GM18519 (cell line): Measurements from ENCODE around the gene POLR1A.
"Not testable (repeated sequence)": the region's sequence is repeated elsewhere in the genome, so short reads cannot be mapped to it uniquely, and the experiment has no call there.

Experiments
- ATAC-seq: cut with Tn5 transposase; IDR thresholded peaks from one replicate; pipeline ENCODE4 v1.9.1; 2021; ENCODE audit warnings: mild to moderate bottlenecking, moderate library complexity; ENCODE audit not compliant: unreplicated experiment, low FRiP score

Gene POLR1A

DNA sequence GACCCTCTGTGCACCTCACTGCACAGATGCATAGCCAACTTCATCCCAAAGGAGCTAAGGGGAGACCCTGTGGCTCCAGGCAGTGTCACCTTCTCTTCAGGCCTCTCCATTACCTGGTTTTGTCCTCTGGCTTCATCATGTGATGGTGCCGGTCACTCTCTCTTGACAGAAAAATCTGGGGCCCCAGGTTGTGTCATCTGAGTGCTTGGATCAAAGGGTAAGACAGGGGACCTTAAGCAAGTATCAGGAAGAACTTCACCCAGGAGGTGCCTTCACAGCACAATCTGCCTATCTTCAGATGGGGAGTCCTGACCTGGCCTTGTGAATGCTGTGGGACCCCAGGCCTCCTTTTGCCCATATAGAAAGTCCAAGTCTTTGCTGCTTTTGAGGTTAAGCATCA is 104.4 kb downstream of the POLR1A start:
- no peak for ATAC-seq

DNA sequence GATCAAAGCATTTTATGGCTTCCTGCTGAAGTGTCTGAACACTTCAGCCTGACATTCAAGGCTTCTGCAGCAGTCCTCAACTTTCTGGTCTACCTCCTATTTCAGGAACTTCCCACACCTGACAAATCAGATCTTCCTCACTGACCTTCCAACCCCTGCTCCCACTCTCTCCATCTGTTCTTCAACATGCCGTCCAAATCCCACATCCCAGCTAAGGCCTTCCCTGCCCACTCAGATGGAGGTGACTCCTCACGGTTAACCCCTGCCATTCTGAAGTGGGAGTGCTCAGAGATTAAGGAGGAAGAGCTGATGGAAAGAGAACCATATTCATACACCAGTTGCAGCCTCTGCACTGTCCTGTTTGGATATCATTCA is 104.8 kb downstream of the POLR1A start:
- ATAC-seq: no peak

DNA sequence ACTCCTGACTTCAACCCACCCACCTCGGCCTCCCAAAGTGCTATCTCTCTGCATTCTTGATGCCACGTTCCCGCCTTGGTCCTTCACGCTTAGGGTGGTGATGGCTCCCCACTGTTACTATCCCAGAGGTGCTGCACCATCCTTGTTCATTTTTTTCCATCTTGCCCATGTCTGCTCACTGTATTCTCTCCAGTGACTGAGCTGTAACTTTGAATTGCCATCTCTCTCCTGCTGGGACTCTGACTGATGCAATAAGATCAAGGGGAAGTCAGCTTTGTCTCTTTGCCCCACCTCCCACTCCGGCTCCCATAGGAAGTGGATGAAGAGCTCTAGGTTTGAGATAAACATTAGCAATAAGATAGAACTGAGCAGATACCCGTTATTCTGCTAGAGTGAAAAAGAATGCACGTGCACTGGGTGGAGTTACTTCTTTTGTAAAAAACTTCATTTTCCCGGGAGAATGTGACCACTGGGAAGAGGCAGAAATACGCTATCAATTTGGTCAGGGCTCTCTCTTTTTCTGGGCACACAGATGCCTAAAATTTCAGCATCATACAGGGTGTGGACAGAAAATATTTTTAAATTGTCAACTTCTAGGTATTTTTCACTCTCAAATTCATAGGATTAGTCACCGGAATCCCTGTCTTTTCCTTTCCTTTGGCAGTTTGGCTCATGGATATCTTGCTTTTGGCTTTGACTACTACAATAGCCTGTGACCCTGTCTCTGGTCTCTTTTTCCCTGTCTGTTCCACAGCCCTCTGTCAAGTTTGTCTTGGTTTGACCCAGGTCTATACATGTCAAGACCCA is 105.4 kb downstream of the POLR1A start:
- ATAC-seq: no peak

DNA sequence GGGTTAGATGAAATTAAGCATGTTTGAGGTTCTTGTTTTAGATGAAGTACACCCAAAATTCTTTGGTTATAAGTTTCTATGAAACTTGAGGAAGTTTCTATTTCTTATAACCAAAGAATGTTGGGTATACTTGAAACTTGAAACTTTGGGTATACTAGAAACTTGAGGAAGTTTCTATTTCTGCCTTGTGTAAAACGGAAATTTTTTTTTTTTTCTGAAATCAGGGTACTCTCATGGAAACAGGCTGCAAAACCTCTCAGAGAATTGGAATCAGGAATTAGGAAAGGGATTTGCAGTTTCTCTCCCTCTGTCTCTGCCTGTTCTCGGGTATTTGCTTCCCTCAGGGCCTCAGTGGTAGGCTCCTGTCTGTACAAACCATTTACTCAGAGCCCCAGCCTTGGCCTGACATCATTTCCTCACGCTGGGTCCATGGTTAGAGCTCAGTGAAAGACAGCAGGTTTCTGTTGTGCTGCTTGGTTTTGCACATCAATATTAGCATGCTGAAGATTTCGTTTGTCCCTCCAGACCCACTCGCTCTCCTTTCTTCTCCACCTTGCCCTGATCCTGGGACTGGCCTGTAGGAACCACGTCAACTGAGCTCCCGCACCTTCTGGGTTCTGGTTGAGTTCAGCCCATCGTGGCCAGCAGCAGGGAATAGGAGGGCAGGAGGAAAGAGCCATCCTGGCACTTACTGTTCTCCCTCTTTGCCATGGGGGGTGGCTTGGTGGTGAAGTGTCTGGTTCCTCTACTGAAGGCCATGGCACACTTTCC is 106.4 kb downstream of the POLR1A start:
- ATAC-seq: peak; percentile 75

DNA sequence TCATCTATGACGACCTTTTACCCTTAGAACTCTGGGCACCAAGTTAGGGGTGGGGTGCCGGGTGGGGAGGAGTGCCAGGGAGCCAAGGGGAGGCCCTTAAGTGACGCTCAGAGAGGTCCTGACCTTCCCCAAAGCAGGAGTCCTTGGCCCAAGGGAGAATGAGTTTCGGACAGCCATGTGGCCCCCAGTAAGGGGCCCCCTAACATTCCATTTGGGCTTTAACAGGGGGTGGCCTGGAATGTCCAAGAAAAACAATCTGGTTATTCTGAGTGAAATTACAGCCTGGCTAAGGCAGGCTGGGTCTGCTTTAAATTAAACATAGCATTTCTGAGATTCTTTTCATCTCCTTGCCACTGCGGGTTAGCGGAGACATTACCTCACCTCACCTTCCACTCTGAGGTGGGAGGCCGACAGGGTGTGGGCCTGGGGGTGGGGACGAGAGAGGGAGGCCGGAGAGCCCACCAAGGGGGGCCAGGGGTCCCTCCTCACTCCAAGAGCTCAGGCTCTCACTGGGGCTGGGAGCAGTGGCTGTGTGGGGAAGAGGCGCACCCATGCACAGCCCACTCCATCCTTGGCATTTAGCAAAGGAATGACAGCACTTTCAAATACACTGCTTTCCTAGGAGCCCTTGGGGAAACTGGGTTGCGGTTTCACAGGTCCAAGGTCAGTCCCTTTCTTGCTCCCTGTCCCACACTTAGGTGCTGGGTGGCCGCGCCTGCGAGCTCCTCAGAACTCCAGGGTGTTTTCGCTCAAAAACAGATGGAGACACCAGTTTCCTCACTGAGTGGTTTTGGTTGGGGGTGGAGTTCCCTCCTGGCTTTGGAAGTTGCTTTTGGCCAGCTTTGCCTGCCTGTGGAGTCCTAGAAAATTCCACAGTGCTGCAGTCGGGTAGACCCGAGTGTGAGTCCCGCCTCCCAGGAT is 107.4 kb downstream of the POLR1A start:
- ATAC-seq: no peak

DNA sequence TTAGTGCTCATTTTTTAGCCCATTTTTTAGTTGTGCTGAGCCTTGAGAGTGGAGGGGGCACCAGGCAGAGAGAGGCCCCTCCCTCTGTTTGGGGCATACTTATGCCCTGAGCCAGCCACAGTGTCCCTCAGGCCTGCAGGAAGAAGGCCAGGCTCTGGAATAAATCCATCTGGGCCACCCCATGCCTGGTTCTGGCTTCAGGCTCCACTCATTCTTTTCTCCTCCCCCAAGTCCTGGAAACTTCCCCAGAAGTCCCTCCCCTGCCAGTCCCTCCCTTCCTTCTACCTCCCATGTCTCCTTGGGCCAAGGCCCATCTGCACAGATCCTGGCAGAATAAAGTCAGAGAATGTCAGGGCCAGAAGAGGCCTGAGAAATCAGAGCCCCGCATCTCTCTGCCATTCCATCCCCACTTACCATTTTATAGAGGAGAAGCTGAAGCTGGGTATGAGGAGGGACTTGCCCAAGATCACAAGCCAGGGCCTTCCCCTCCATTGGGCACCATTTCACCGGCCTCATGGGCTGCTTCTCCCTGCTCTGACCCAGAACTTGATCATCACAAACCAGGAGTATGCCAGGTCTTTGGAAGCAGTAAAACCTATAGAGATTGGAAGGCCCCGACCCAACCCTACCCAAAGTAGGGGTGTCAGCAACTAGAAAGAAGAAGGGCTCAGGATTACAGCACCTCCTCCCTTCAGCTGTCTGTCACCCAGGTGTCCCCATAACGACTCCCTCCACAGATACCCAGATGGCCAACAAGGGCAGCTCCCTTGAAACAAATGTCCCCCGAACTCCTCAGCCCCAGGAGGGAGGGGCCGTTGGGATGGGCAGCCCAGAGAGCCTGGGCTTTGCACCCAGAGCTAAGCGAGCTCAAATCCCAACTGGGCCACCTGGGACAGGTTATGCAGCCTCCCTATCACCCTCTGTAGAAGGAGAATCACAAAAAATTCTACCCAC is 108.4 kb downstream of the POLR1A start:
- ATAC-seq: no peak

DNA sequence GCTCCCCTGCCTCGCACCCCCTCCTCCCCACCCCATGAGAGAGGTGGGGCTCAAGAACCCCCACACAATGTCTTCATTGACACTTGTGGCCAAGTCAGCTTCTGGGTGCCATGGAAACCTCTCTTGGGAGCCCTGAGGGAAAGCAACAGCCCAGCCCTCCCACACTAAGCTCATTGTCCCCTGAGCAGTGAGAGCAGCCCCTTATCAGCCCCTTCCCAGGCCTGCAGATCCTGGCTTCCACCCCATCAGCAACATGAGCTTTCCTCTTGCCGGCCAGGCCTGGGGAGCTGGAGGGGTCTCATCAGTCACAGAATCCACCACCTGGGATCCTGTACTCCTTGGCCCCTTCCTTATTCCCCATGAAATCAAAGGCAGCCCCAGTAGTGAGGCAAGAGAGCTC is 109.1 kb downstream of the POLR1A start:
- ATAC-seq: no peak

DNA sequence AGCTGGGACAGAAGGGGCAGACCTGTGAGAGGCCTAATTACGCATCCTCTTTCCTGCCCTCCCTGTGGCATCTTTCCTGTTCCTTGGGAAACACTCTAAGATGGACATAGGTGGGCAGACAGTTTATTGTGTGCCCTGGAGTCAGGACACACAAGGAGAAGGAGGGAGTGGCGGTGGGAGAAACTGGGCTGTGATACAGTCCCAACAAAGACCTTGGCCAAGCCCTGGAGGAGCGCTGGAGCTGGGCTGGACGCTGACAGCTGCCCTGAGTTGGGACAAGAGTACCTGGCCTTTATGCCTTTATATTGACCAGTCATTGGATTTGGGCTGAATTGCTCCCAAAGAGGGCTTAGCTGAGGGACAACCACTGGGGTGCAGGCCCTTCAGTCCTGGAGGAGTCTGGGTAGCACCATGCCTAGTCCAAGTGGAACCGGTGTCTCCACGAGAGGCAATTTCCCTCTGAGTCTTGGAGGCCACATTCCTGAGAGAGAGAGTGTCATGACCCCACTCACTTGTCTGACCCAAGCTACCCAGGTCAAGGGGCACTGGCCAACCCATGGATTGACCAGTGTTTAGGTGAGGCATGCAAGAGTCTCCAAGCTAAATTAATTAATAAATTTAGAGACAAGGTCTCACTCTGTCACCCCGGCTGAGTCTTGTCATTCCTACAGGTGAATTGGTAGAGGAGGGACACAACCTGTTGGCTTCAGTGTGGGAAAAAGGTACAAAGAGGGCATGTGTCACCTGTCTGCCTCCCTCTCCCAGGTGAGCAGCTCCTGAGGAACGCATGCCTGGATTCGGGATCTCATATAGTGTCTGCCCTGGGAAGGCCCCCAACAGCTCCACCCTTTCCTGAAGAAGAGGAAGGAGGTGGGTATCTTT is 109.8 kb downstream of the POLR1A start:
- no peak for ATAC-seq

DNA sequence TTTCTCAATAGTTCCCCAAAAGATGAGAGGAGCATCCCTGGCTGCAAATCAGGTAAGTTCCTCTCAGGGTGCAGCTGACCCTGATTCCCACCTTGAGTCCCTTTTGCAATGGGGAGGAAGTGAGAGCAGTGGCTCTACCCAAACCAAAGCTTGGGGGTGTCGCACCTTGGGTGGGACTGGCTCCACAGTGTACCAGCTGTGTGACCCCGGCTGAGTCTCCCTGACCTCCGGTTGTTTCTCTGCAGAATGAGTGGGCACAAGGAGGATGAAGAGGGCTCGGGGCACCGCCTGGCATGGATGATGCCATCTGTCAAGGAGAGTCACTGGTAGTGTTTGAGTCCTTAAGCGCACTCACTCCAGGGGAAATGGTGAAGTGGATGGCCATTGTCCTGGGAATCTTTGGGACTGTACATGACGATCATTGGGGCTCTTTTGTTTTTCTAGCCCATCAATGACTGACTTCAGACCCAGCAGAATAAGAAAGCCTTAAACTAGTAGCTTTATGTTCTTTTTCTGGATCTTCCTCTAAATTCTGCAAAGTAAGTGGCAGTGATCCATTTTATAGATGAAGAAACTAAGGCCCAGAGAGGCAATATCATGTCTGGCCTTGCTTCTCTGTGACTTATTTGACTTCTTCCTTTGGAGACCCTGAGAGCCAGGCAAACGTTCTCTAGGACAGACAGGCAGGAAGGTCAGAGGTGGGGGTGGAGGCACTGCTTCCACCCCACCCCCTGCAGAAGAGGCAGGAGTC is 110.6 kb downstream of the POLR1A start:
- no peak for ATAC-seq

DNA sequence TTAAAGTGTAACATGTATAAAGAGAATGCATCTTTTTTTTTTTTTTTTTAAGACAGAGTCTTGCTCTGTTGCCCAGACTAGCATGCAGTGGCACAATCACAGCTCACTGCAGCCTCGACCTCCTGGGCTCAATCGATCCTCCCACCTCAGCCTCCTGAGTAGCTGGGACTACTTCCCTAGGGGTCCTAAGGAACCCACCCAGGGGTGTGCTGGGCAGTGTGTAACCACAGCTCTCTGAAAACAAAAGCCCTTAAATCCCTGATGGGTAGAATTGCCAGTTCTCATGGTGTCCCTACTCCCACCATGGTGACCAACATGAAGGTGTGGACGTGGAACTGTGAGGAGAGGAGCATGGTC is 111.3 kb downstream of the POLR1A start:
- no peak for ATAC-seq

DNA sequence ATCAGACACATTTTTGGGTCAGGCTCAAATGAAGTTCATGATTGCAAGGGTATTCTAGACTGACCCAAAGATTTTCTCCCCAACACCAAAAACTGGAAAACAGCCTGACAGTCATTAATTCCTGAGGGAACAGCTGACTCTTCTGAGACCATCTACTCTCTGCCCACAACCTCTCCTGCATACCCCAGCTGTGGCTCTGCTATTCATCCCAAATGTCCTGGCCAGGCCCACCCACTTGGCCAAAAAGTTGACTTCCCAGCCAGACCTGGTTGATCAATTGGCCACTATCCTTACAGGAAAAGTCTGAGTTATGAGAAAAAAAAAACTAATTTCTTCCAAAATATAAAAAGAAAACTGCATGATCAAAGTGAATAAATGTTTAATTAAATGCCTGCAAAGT is 113.1 kb downstream of the POLR1A start:
- no peak for ATAC-seq

DNA sequence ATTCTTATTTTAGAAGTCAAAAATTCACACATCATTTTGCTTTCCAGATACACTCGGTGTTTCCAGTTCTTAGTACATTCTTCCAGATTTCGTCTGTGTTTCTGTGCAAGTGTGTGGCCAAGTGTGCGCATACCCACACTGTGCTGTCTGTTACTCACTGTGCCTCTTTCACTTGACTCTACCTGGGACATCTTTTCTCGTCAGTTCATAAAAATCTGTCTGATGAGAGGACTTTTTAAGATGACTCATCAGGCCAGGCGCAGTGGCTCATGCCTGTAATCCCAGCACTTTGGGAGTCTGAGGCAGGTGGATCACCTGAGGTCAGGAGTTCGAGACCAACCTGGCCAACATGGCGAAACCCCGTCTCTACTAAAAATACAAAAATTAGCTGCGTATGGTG is 113.6 kb downstream of the POLR1A start:
- ATAC-seq: not testable (repeated sequence)

DNA sequence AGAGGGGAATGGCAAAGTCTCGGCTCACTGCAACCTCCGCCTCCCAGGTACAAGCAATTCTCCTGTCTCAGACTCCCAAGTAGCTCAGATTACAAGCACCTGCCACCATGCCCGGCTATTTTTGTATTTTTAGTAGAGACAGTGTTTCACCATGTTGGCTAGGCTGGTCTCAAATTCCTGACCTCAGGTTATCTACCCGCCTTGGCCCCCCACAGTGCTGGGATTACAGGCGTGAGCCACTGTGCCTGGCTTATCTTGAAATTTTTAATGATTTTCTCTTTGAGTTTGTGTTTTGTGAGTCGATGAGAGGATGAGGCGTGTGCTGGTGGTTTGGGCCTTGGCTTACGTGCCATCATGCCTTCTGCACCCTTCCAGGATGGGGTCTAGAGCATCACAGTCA is 115.6 kb downstream of the POLR1A start:
- ATAC-seq: no peak

DNA sequence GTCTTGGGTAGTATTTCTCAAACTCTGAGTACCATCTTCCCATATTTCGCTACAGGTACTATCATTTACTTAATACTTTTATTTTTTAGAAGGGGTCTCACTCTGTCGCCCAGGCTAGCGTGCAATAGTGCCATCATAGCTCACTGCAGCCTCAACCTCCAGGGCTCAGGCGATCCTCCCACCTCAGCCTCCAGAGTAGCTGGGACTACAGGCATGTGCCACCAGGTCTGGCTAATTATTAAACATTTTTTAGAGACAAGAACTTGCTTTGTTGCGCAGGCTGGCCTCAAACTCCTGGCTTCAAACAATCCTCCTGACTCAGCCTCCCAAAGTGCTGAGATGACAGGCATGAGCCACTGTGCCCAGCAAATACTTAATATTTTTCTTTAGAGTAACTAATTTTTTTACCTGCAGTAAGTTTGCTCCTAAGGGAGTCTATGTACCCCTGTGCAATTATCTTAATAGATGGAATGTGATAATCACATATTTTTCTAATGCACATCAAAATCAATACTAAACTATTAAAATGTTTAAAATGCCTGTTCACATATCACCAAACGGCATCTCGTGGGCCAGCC is 116.3 kb downstream of the POLR1A start:
- no peak for ATAC-seq

DNA sequence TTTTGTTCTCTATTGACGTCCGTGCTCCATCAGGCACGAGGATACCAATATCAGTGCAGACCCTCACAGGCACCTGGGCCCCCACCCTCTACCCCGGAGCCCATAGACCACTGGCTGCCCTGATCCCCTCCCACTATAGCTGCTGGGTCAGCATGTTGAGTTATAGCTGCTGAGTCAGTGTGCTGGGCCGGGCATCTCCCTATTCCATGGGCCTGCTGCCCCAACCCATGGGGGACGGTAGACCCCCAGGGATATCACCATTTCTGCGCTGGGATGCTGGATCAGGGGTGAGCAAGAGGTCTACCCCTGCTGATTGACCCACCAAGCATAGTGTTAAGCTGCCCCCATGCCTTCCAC is 116.8 kb downstream of the POLR1A start:
- ATAC-seq: no peak

DNA sequence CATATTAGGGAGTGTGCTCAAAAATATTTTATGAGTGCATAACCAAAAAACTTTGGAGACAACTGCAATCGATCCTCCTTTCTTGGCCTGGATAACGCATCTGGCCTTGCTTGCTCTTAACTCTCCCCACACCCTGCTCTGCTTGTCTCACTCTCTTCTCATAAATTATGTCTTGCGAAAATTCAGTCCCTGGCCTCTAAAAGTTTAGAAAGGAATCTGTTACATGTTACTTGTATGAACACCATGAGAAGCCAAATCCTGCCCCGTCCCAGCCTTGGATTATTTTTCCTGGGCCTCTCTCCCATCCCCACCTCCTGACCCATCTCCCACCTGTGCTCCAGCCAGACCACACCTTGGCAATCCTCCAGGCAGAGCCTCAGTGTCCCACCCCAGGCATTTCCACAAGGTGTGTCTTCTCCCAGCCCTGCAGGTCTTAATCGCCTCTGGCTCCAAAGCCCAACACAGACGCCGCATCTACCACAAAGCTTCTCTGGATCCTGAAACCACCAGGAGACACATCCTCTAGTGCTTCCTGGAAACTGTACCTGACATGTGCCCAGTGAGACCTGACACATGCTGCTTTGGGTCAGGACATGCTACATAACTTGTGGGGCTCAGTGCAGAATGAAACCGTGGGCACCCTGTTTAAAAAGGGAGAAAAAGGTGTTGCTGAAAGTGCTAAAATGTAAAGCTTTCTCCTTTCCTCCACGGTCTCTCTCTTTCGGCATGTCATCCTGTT is 117.3 kb downstream of the POLR1A start:
- no peak for ATAC-seq
